Ascending aorta (tissue), 2 donors: Measurements from ENCODE around the gene SLC22A23. TPM values are rescaled to one million over a fixed set of nuclear protein-coding genes. Genes with fewer than 3 reads are reported as not detected.

Experiments
- DNase-seq, 2 donors: peaks; one replicate each; pipeline ENCODE4 v3.0.0-alpha.2; 2019; ENCODE audit warnings: low spot score in 2 of 2
- H3K27ac ChIP-seq, 2 donors: fragments of 200-600 bp; sonication (generic); one replicate each; pipeline ENCODE4 v1.5.1; 2016 to 2017; ENCODE audit warnings: mild to moderate bottlenecking in 1 of 2
- H3K27me3 ChIP-seq: fragments of 200-600 bp; sonication (generic); one replicate; pipeline ENCODE4 v1.5.1; 2017
- H3K36me3 ChIP-seq, 2 donors: fragments of 200-600 bp; sonication (generic); one replicate each; pipeline ENCODE4 v1.5.1; 2016
- H3K4me1 ChIP-seq, 2 donors: fragments of 200-600 bp; sonication (generic); one replicate each; pipeline ENCODE4 v1.5.1; 2016 to 2017; ENCODE audit warnings: mild to moderate bottlenecking in 1 of 2
- H3K4me3 ChIP-seq, 2 donors: fragments of 200-600 bp; sonication (generic); one replicate each; pipeline ENCODE4 v1.5.1; 2016 to 2017; ENCODE audit warnings: mild to moderate bottlenecking in 1 of 2
- H3K9me3 ChIP-seq, 2 donors: fragments of 200-600 bp; sonication (generic); one replicate each; pipeline ENCODE4 v1.5.1; 2016
- CTCF ChIP-seq, 3 experiments: fragments of 200-600 bp in 2 of 3; fragments of 450-650 bp in 1 of 3; sonication (generic) in 2 of 3; IDR thresholded peaks; one replicate each; pipeline ENCODE4 v1.5.1; 2016 to 2019; ENCODE audit warnings: antibody characterized with exemption in 3 of 3, mild to moderate bottlenecking in 1 of 3, moderate library complexity in 1 of 3
- intact Hi-C: fragments of 100-400 bp; cut with DNase I; formaldehyde crosslinking; loops from one replicate; pipeline ENCODE4 v1.15.1; 2023
- total RNA-seq: library from RNA; depleted of rRNA; stranded (reverse); fragments of >200 nt; gene quantifications from one replicate; pipeline ENCODE4 v1.1.0, GENCODE V29; 2016

The SLC22A23 gene
- total RNA-seq, 1 donor from 2014 or later, result 42.0 TPM

GRCh38 chr6:3433005-3433404 lies 23.8 kb downstream of the SLC22A23 start:
- Histone ChIP-seq H3K36me3 (no peaks in the 10 kb centered on the region), H3K4me1 (no peaks in the 10 kb centered on the region), H3K4me3 (no peak overlapping the region), H3K9me3 (no peaks in the 10 kb centered on the region), H3K27me3 (no peaks in the 10 kb centered on the region), H3K27ac (no peak overlapping the region)
- intact Hi-C loops, result no loop called here
- DNase-seq, result no peak
- TF ChIP-seq CTCF (IDR thresholded peaks at IDR 0.05), result no peak

GRCh38 chr6:3432416-3432815 lies 24.4 kb downstream of the SLC22A23 start:
- intact Hi-C loops, result no loop called here

GRCh38 chr6:3431994-3432393 lies 24.9 kb downstream of the SLC22A23 start:
- DNase-seq, result no peak
- H3K9me3 ChIP-seq, result no peaks in the 10 kb centered on the region
- no peaks in the 10 kb centered on the region for H3K27me3 ChIP-seq
- H3K36me3 ChIP-seq, result no peaks in the 10 kb centered on the region
- H3K4me3 ChIP-seq, result no peak overlapping the region
- intact Hi-C loops, result no loop called here
- no peak overlapping the region for H3K27ac ChIP-seq
- H3K4me1 ChIP-seq, result no peaks in the 10 kb centered on the region
- no peak for TF ChIP-seq CTCF (IDR thresholded peaks at IDR 0.05)

More at GRCh38 chr6:3432416-3432815, 24.4 kb downstream of the SLC22A23 start:
- Histone ChIP-seq H3K9me3 (no peaks in the 10 kb centered on the region), H3K4me3 (no peak overlapping the region), H3K27me3 (no peaks in the 10 kb centered on the region), H3K36me3 (no peaks in the 10 kb centered on the region), H3K4me1 (no peaks in the 10 kb centered on the region), H3K27ac (no peak overlapping the region)
- no peak for DNase-seq
- TF ChIP-seq CTCF (IDR thresholded peaks at IDR 0.05), result no peak

- TF ChIP-seq CTCF (IDR thresholded peaks at IDR 0.05), result no peak
- H3K27me3 ChIP-seq, result no peaks in the 10 kb centered on the region
- no peak overlapping the region for H3K4me3 ChIP-seq
- H3K36me3 ChIP-seq, result no peaks in the 10 kb centered on the region
- H3K27ac ChIP-seq, result no peak overlapping the region
- DNase-seq, result no peak
- intact Hi-C loops, result no loop called here
- H3K9me3 ChIP-seq, result no peaks in the 10 kb centered on the region
- no peaks in the 10 kb centered on the region for H3K4me1 ChIP-seq
Measured at GRCh38 chr6:3429211-3429610, 27.6 kb downstream of the SLC22A23 start.

GRCh38 chr6:3428700-3429099 lies 28.1 kb downstream of the SLC22A23 start:
- intact Hi-C loops, result no loop called here
- Histone ChIP-seq H3K4me3 (no peak overlapping the region), H3K4me1 (no peaks in the 10 kb centered on the region), H3K36me3 (no peaks in the 10 kb centered on the region), H3K27ac (no peak overlapping the region), H3K9me3 (no peaks in the 10 kb centered on the region), H3K27me3 (no peaks in the 10 kb centered on the region)
- no peak for DNase-seq
- TF ChIP-seq CTCF (IDR thresholded peaks at IDR 0.05), result no peak

GRCh38 chr6:3428247-3428646 lies 28.6 kb downstream of the SLC22A23 start:
- no peak for DNase-seq
- intact Hi-C loops, result no loop called here
- Histone ChIP-seq H3K36me3 (no peaks in the 10 kb centered on the region), H3K9me3 (no peaks in the 10 kb centered on the region), H3K27ac (no peak overlapping the region), H3K4me1 (no peaks in the 10 kb centered on the region), H3K4me3 (no peak overlapping the region), H3K27me3 (no peaks in the 10 kb centered on the region)
- no peak for TF ChIP-seq CTCF (IDR thresholded peaks at IDR 0.05)
